GM18508 (cell line): Measurements from ENCODE around the gene NTS.

Experiments used
- ATAC-seq: cut with Tn5 transposase; IDR thresholded peaks from one replicate; pipeline ENCODE4 v1.9.1; 2021; ENCODE audit warnings: moderate number of reproducible peaks; ENCODE audit not compliant: insufficient read depth, unreplicated experiment

NTS gene, protein sequence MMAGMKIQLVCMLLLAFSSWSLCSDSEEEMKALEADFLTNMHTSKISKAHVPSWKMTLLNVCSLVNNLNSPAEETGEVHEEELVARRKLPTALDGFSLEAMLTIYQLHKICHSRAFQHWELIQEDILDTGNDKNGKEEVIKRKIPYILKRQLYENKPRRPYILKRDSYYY

DNA sequence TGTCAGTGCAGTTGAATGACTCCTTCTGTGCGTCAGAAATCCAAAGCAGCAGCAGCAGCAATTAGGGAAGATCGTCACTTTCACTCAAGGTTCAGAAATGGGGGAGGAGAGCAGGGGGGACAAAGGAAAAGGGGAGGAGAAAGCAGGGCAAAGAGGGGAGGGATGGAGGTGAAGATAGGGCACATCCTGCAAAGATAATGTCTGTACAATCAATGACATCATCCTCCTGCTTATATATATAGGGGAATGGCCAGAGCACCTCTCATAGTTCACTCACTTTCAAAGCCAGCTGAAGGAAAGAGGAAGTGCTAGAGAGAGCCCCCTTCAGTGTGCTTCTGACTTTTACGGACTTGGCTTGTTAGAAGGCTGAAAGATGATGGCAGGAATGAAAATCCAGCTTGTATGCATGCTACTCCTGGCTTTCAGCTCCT is at the start of gene NTS:
NTS (plus strand) TSS at position 265 of the 431 bp plus-strand sequence; CDS start at position 374, 109 bp downstream.
- peak; percentile 87 for ATAC-seq

DNA sequence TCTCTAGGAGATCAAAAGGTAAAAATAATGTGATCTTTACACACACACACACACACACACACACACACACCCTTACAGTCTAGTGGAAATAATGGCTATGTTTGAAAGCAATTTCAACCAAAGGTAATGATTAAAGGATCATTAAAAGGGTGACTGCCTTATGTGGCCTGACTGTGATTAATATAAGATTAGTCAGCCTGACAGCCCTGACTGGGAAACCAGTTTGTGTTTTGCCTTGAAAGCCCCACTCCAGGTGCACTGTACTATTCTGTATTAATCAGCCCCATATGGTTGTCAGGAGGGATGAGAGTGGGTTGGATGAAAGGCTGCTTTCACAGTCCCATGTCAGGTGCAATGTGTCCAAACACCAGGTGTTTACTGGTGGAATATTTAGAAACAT is 48.3 kb upstream of the NTS start:
- ATAC-seq: no peak

DNA sequence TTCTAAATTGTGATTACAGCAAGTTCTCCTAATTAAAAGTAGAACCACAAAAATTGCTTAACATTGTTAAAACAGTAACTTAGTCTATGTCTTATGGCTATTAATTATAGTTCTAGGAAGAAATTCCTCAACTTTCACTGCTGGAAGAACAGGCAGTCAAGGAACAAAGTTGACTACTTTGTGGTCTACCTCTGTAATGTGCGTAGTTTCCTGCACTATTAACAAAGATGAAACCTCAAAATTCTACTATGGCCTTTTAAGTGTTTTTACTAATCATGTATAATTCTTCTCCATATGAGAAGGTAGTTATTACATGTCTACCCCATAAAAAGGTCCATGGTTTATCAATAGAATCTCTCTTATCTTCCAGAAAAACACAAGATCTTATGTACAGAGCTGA is 45.5 kb upstream of the NTS start:
- ATAC-seq: no peak

DNA sequence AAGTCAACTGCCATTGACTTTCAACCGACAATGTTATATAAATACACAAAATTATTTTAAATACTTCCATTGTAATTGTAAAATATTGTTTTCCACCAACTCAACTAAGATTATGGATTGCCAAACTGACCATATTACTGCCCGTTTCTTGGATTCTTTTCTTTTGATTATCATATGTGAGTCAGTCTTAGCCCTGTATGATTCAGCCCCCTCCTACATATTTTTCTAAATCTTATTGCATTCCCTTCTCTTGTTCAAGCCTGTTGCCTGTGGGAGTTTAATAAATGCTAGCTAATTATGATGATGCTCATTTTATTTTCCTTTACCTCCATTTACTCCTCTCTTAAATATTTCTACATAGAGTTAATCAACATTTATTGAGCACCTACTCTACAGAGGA is 44.7 kb upstream of the NTS start:
- no peak for ATAC-seq

DNA sequence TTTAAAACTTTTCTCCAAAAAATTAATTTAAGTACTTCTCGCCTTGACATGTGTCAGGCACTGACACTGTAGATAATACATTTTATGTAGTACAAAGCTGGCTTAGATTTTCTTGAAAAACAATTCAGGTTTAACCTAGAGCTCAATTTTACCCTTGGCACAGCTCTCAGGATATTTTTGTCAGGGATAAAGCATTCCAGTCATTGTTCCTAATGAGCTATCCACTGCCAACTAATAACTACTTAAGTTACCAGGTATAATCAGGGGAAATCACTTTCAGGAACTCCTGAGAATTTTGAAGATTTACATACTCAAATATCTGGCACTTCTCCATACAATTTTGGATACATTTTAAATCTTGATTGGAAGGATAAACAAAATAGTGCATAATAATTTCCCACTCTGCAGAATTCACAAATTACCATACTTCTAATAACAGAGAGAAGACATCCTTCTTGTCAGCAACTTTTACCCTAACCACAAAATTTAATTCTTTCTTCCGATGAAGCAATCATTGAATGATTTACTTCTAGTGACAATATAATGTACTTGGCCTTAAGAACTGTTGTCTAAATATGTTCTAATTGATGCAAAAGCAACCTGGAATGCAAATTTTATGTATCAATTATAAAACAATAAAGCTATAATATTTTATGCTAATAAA is 42.6 kb upstream of the NTS start:
- no peak for ATAC-seq

DNA sequence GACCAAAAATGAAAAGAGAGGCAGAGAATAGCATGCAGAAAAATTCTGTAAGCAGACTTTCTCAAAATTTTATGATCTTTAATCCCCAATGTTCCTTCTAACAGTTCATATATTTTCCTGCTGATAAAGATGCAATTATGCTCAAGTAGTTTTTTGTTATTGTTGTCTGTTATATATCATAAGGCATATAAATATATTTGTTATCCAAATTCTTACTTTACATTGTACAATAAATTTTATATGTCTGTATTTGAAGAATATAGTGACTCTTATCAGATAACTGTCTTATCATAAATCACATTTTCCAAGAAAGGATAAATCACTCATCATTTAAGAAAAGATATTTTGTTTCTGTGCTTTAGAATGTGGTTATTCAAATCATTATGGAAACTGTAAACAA is 40.5 kb upstream of the NTS start:
- no peak for ATAC-seq

DNA sequence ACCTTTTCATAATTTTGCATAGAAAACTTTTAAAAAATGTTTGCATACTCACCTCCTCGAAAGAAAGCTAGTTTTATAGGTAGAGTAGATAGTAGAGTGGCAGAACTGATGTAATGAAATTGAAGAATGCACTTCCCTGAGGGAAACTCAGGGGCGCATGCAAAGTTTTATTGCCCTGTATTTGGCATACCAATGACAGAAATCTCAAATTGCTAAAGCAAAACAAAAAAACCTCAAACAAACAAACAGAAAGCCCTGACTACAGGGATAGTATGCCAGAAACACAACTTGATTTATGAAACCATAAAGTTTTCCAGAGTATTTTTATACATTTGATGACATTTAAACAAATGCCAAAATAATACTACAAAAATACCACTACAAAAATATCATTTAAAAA is 39.7 kb upstream of the NTS start:
- ATAC-seq: no peak

DNA sequence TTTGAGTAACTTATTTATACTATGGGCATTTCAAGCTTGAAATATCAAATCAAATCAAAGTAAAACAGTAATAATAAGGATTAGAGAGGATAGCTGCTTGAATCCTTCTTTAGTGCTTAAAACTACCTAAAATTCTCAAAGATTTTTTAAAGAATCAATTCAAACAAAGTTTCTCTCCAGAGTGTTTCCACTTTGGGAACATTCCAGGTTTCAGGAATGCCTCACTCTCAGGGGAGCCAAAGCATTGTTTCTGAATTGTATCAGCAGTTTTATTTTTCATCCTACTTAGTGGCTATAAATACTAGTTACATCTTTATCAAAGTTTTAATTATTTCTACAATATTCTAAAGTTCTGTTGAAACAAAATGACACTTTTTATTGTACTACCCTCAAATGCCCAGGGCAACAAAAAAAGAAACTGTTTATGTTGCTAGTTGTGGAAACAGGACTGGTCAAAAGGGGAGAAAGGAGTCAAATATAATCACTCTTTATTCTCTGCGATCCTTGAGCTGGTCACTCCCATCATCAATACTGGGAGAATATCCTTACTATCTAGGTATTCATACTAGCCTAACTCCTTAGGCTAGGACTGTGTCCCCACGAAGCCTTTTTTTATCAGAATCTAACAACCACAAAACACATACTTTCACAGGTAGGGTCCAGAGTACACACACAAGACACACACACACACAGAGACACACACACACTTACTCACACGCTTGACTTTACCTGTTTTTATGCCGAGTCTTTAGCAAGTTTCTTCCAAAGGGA is 38.5 kb upstream of the NTS start:
- ATAC-seq: no peak

DNA sequence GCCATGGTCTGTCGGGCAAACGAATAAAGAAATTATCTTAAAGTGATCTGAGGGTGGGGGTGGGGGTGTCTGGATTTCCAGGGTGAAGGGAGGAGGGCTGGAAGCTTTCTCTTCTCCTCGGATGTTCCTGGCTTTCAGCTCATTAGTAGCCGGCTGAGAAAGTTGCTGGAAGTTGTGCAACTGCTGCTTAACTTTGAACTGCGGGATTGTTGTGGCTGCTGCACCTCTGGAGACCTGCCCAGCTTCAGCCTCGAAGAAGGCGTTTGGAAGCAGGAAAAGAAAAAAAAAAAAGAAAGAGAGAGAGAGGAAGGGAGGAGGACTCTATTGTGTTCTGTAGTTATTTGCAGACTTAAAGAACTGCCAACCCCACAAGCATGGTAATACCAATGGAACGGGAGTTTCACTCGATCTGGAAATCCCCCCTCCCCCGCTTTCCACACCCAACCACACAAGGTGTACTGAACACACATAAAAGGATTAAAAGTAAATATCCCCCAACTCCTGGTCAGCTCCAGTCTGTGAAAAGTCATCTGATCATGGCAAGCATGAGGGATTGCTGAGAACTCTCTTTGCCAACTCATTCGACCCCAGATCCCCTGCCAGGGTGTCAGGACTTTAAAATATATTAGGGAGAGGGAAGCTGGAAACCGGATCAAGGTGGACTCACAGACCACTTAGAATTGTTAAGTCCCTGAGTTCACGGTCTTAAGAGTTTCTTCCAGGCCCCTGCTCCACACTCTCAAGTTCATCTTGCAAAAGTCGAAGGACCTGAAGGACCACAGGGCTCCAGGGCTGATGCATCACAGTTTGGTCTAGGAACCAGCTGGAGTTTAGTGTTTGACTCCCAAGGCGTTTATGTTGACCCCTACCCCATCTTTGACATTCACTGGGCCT is 37.7 kb upstream of the NTS start, which contains the start of gene RASSF9:
RASSF9 (minus strand) TSS at position 213 of the 894 bp plus-strand sequence; CDS start at position 5, 208 bp downstream.
- no peak for ATAC-seq

DNA sequence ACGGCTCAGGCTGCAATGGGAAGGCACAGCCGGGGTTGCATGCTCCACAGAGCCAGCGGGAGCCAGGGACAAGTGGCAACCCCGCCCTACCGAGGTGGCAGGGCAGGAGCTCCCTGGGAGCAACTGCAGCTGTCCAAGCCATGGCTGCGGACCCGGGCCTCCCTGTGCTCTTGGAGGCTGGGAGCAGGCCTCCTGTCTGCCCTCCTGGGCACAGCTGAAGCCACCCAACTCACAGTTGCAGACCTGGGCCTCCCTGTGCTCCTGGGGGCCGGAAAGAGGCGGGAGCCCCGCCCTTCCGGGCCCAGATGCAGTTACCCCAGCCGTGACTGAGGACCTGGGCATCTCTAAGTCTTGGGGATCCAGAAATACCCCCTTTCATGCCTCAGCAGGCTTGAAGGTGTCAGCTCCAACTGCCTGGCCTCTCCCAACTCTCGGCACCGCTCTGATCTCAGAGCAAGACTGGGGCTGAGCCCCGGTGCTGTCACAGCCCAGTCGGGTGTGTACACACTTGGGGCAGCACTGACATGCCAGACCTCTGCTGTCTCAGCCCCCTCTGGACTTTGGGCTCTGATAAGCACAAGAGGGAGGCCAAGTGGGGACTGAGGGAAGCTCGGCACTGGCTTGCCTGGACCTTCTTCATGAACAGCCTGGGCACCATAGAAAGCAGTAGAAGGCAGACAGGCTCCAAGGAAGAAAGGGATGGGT is 30.3 kb upstream of the NTS start:
- ATAC-seq: no peak

DNA sequence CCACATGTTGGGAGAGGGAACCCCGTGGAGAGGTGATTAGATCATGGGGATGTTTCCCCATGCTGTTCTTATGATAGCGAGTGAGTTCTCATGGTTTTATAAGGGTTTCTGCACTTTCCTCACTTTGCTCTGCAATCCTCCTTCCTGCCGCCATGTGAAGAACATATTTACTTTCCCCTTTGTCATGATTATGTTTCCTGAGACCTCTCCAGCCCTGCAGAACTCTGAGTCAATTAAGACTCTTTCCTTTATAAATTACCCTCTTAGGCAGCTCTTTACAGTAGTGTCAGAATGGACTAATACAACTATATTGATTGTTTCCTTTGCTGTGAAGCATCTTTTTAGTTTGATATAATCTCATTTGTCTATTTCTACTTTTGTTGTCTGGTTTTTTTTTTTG is 24.8 kb upstream of the NTS start:
- ATAC-seq: no peak

DNA sequence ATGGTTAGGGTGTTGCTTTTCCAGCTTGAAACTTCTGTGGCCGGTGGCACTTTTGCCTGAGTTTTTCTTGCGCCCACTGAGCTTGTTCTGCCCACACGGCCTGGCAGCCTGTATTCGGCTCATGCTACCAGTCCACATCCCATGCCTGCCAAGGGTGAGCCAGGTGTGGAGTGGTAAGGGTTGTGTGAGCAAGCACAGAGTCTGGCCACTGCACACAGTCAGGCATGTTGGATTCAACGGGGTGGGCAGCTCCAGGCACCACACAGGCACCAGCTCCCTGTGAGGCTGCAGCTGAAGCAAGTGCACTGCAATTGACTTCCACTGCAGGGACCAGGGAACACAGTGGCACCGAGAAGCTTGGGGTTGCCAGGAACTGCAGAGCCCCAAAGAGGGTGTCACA is 18.8 kb upstream of the NTS start:
- ATAC-seq: no peak

DNA sequence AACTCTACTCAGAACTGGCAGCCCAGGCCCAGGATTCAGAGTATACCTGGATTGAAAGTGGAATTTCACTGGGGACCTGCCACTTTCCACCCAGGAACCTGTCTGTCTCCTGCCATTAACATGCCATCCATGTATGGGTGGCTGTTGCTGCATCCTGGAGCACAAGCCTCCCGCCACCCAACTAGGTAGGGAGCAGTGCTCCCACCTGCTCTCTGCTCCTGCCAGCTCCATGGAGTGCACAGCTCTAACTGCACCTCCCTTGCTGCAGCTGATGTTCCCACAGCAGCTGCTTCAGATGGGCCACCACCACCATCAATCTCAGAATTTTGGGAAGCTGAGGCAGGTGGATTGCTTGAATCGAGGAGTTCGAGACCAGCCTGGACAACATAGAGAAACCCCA is 17.1 kb upstream of the NTS start:
- ATAC-seq: no peak

DNA sequence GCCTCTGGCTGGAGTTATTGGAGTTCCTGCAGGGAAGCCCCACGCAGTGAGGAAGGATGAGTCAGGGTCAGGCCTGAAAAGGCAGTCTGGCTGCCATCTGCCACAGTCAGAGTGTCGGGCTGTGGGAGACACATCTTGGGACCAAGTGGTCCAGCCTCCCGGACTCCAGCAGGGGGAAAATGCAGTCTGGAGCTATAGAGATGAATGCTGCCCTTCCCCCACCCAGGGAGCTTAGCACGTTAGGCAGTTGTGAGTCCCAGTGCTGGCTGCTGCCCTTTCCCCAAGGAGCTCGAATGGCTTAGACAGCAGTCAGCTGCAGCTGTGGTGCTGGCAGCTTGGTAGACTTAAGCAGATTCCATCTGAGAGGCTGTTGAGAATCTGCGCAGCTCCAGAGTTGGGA is 8.2 kb upstream of the NTS start:
- ATAC-seq: no peak

DNA sequence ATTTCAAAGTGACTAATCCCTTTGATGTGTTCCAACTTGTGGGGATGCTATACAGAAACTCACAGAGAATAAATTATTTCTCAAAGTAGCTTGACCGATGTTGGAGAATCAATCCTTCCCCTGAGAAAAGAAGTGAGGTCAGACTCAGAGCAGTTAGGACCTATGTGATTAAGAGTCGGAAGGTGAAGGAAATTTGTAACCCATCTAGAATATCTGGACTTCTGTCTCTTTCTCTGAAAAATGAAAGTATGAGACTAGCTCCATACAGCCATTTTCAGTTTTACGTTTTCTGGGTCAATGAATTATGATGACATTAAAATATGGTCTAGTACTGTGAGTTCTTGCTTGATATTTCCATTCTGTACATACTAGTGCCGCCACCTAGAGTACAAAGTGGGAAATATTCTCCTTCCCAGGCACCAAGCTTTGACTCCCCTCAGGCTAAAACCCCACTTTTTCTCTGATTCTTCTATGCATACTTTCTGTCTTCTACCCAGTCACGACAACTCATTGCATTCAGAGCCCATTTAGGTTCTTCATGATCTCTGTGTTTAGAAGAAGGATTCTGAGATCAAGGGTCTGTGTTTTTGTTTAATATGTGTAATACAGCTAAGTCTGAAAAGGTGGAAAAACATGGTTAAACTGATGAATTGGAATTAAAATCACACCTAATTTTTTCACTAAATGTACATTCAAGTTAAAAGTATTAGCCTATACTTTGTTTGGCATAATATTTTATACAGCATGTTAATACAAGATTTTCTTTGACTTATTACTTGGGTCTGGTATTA is 6.9 kb upstream of the NTS start:
- peak; percentile 97 for ATAC-seq

DNA sequence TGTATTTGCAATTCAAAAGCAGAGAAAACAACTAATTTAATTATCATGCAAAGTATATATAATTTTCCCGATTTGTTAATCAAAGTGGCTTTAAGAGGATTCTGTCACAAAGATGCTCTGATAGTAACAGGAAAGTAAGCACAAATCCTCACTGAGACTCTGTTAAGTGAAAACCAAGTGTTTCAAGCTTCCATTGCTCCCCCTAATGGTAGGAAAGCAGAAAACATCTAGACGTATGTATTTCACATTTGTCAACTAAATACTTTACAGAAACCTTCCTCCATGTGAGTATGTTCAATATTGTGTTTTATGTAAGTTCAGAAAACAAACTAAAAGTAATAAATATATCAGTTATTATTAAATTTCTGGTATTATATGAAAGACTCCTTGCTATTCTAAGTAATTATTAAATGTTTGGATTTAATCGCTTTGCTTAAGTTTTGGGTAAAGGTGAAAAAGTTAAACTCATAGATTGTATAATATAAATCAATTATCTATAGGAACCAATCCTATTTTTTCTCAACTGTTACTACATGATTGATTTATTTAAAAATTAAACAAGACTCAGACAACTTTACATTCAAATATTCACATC is 1.5 kb upstream of the NTS start:
- ATAC-seq: peak; percentile 75

DNA sequence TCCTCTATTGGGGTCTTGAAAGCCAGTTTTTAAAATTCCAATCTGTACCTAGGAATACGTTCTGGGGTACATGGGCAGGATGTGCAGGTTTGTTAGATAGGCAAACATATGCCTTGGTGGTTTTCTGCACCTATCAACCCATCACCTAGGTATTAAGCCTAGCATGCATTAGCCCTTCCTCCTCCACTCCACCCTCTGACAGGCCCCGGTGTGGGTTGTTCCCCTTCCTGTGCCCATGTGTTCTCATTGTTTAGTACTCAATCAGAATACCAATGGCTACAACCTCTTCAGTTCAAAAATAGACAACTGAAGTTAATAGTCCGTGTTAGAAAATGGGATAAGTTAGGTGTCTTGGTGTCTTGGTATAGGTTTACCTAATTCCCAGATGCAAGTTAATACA is 3.4 kb downstream of the NTS start:
- ATAC-seq: no peak

DNA sequence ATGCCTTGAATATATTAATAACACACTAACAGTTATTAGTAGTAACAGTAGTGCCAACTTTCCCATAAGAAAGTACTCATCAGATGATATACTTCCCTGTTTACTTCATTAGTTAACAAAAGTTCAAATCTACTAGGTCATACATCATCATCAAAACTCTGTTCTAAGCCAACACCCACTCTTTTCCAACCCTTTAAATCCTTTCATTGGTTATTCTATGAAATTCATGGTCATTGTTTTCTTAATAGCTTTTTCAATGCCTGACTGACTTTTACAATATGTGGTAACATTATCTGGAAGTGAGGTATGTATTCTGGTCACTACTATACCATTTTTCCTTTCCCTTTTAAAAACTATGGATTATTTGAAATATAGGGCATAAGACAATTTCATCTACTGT is 9.7 kb downstream of the NTS start:
- no peak for ATAC-seq

DNA sequence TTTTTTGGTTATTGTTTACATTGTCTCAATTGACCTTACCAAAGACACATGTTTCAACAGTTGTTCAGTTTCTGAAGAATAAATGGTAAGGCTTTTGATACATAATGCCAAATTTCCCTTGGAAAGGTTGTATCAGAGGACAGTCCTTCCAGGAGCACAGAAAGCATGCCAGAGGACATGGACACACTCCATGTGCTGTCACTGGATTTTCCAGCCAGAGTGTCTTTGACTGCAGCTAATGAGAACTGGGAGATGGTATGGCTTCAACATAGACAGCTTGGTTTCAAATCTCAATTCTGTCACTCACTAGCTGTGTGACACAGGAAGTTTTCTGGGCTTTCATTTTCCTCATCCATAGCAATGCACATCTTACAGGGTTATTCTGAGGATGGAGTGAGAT is 20.6 kb downstream of the NTS start:
- no peak for ATAC-seq
